ENCODE measurements around the gene NOL4L.

Gene NOL4L

DNA sequence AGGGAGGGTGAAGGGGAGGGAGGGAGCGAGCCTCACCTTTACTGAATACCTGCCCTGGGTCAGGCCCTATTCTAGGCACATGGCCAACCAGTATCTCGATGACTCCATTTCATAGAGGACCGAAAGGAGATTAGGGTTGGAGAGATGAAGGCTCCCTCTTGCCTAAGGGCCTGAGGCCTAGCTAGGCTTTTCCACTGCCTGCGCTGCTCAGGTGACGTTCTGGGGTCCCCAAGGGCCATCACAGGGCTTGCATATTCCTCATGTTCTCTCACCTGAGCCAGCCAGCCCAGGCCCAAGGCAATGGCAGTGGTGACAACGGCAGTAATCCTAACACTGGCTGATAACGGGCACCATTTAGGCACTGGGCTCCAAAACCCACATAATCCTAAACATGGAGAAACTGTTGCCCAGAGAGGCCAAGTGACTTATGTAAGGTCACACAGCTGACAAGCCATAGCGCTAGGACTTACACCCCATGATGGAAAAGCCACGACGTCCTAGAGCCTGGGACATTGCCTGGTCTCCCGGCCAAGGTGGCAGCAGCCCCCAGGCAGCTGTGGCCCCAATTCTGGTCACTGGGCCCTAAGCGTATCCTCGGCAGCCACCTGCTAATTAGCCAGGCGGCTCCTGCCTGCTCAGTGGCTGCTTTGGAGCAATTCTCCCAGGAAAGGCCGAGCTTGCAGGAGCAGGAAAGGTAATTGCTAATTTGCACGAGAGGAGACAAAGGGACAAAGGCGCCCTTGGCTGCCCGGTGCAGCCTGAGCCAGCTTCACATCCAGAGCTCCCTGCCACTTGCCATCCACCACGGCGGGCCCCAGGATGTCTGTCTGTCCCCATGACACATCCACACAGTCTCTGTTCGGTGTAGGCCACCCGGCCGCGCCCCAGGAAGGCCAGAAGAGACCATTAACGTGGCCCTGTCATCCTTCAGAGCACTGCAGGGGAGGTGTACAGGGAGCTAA lies 21.5 kb downstream of the NOL4L start:
- ATAC-seq, result no peak
- TF ChIP-seq PPARA (CRISPR knock-in tag; IDR thresholded peaks at IDR 0.05; ENCODE audit: borderline replicate concordance), result no peak
- no peak for TF ChIP-seq ZNF70 (CRISPR knock-in tag; IDR thresholded peaks at IDR 0.05)
- TF ChIP-seq, protein P1, sequence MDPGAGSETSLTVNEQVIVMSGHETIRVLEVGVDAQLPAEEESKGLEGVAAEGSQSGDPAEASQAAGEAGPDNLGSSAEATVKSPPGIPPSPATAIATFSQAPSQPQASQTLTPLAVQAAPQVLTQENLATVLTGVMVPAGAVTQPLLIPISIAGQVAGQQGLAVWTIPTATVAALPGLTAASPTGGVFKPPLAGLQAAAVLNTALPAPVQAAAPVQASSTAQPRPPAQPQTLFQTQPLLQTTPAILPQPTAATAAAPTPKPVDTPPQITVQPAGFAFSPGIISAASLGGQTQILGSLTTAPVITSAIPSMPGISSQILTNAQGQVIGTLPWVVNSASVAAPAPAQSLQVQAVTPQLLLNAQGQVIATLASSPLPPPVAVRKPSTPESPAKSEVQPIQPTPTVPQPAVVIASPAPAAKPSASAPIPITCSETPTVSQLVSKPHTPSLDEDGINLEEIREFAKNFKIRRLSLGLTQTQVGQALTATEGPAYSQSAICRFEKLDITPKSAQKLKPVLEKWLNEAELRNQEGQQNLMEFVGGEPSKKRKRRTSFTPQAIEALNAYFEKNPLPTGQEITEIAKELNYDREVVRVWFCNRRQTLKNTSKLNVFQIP (CRISPR knock-in tag; IDR thresholded peaks at IDR 0.05; ENCODE audit: borderline replicate concordance, low read depth), result no peak
- no peak for TF ChIP-seq CSDC2 (CRISPR knock-in tag; IDR thresholded peaks at IDR 0.05)
- TF ChIP-seq SNAI2 (CRISPR knock-in tag; IDR thresholded peaks at IDR 0.05), result no peak
- TF ChIP-seq, protein P2, sequence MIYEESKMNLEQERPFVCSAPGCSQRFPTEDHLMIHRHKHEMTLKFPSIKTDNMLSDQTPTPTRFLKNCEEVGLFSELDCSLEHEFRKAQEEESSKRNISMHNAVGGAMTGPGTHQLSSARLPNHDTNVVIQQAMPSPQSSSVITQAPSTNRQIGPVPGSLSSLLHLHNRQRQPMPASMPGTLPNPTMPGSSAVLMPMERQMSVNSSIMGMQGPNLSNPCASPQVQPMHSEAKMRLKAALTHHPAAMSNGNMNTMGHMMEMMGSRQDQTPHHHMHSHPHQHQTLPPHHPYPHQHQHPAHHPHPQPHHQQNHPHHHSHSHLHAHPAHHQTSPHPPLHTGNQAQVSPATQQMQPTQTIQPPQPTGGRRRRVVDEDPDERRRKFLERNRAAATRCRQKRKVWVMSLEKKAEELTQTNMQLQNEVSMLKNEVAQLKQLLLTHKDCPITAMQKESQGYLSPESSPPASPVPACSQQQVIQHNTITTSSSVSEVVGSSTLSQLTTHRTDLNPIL (CRISPR knock-in tag; IDR thresholded peaks at IDR 0.05; ENCODE audit: low read depth), result no peak
- TF ChIP-seq, protein P3, sequence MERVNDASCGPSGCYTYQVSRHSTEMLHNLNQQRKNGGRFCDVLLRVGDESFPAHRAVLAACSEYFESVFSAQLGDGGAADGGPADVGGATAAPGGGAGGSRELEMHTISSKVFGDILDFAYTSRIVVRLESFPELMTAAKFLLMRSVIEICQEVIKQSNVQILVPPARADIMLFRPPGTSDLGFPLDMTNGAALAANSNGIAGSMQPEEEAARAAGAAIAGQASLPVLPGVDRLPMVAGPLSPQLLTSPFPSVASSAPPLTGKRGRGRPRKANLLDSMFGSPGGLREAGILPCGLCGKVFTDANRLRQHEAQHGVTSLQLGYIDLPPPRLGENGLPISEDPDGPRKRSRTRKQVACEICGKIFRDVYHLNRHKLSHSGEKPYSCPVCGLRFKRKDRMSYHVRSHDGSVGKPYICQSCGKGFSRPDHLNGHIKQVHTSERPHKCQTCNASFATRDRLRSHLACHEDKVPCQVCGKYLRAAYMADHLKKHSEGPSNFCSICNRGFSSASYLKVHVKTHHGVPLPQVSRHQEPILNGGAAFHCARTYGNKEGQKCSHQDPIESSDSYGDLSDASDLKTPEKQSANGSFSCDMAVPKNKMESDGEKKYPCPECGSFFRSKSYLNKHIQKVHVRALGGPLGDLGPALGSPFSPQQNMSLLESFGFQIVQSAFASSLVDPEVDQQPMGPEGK (CRISPR knock-in tag; IDR thresholded peaks at IDR 0.05; ENCODE audit: borderline replicate concordance), result no peak
- TF ChIP-seq ZNF565 (CRISPR knock-in tag; conservative IDR thresholded peaks at IDR 0.05; ENCODE audit: low read depth), result no peak
- TF ChIP-seq OSR1 (CRISPR knock-in tag; IDR thresholded peaks at IDR 0.05), result no peak
- no peak for TF ChIP-seq ZFP30 (CRISPR knock-in tag; IDR thresholded peaks at IDR 0.05)
- TF ChIP-seq ZNF8 (CRISPR knock-in tag; IDR thresholded peaks at IDR 0.05), result no peak
- TF ChIP-seq, protein P4, sequence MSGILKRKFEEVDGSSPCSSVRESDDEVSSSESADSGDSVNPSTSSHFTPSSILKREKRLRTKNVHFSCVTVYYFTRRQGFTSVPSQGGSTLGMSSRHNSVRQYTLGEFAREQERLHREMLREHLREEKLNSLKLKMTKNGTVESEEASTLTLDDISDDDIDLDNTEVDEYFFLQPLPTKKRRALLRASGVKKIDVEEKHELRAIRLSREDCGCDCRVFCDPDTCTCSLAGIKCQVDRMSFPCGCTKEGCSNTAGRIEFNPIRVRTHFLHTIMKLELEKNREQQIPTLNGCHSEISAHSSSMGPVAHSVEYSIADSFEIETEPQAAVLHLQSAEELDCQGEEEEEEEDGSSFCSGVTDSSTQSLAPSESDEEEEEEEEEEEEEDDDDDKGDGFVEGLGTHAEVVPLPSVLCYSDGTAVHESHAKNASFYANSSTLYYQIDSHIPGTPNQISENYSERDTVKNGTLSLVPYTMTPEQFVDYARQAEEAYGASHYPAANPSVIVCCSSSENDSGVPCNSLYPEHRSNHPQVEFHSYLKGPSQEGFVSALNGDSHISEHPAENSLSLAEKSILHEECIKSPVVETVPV (CRISPR knock-in tag; IDR thresholded peaks at IDR 0.05), result no peak
- no peak for TF ChIP-seq ESRRG (CRISPR knock-in tag; IDR thresholded peaks at IDR 0.05)

DNA sequence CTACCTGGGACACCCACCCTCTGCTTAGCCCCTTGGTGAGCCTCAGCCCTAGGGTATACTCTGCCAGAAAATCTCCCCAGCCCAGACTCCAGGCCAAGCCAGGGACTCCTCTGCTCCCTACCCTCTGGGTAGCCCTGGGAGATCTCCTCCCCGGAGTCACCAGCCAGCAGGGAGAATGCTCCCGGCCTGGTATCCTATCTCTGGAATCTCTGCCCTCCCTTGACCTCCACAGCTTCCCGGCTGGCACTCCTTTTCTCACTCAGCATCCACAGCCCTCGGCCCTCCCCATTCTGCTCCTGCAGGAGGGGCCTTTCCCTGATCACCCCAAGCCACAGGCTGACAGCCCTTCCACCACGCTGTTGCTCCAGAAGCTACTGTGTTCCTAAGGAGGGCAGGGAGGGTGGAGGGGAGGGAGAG lies 22.6 kb downstream of the NOL4L start:
- TF ChIP-seq ESRRG (CRISPR knock-in tag; IDR thresholded peaks at IDR 0.05) (no peak), CSDC2 (CRISPR knock-in tag; IDR thresholded peaks at IDR 0.05) (no peak), ARNTL (CRISPR knock-in tag; IDR thresholded peaks at IDR 0.05; ENCODE audit: borderline replicate concordance, low read depth) (no peak), ZFP3 (CRISPR knock-in tag; IDR thresholded peaks at IDR 0.05) (no peak), ZNF8 (CRISPR knock-in tag; IDR thresholded peaks at IDR 0.05) (no peak), OSR1 (CRISPR knock-in tag; IDR thresholded peaks at IDR 0.05) (no peak), RARB (CRISPR knock-in tag; IDR thresholded peaks at IDR 0.05) (no peak), ZNF565 (CRISPR knock-in tag; conservative IDR thresholded peaks at IDR 0.05; ENCODE audit: low read depth) (no peak), ZFP30 (CRISPR knock-in tag; IDR thresholded peaks at IDR 0.05) (no peak), ZNF70 (CRISPR knock-in tag; IDR thresholded peaks at IDR 0.05) (no peak)
- TF ChIP-seq, protein P1 (CRISPR knock-in tag; IDR thresholded peaks at IDR 0.05; ENCODE audit: borderline replicate concordance, low read depth), result no peak
- peak; percentile 26 for ATAC-seq

DNA sequence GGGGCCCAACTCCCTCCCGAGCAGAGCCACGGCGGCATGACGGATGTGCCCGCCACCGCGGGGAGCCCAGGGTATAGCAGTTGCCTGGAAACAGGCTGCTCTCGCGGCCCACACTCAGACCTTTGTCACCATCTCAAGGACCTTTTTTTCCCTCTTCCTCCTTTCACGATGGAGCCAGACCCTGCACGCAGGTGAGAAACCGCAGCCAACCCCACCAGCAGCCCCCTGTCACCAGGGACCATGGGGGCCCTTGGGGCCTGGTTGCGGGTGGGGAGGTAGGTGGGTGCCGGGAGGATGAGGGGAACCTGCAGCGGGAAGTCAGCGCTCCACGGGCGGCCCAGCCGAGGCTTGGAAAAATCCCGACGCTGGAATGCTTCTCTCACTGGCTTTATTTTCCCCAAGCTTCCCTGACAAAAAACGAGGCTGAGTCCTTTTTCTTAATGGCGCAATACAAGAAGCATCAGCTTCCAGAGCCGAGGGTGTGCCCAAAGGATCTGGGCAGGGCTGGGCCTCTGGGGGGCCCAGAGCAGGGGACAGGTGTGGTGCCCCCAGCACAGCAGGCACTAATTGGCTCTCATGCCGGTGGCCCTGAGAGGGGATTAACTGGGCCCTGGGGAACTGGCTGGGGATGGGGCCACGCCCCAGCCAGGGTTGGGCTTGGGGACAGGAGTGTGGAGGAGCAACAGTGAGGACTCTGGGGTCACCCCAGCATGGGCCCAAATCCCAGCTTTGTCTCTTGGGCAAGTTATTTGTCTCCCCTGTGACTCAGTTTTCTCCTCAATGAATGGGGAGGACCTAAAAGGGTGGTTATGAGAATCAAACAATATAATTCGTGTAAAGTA lies 23.9 kb downstream of the NOL4L start:
- ATAC-seq, result no peak
- TF ChIP-seq BACH2 (CRISPR knock-in tag; IDR thresholded peaks at IDR 0.05; ENCODE audit: borderline replicate concordance), result no peak
- TF ChIP-seq PPARA (CRISPR knock-in tag; IDR thresholded peaks at IDR 0.05; ENCODE audit: borderline replicate concordance), result no peak

Measured in SK-N-SH treated with all-trans-retinoic acid at 6 μM for 48 hours (cell line).